Measurements from ENCODE around the gene ATG4B.
"Not testable (repeated sequence)": the region's sequence is repeated elsewhere in the genome, so short reads cannot be mapped to it uniquely, and the experiment has no call there.

The ATG4B gene

DNA sequence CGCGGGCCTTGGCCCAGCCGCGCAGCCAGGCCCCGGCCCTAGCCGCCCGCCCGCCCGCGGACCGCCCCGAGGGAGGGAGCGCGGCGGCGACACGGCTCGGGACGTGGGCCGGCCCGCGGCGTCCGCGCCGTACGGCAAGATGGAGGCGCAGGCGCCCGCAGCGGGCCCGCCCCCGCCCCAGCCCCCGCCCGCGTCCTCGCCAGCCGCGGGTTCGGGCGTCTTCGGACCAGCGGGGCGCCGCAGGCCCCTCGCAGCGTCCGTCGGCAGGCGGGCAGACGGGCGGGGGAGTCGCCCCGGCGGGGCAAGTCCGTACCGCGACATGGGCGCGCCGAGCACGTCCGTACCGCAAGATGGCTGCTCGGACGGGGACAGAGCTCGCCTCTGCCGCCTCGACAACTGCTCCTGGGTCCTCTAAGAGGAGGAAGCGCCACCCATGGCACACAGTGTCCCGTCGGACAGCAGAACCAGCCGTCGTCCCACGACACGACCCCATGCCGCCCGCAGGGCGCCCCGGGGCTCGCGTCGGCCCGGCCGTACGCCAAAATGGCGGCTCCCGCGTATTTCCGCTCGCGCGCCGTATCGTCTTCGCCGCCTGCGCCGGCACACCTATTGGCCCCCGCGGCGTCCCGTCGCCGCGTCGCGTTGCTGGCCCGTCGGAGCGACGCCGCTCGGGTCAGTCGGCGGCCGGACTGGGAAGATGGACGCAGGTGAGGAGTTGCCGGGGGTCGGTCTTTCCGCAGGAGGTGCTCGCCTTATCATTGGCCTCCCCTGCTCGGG lies at the start of gene ATG4B, which contains the start of gene THAP4:
TSS of gene ATG4B (plus strand) at position 676 of the 777 bp plus-strand sequence. CDS start at position 698, 22 bp downstream.
TSS of gene THAP4 (minus strand) at position 141 of the 777 bp plus-strand sequence. CDS start 141 bp downstream, outside the sequence.
- peak; percentile 71 for ATAC-seq
- H3K36me3 Mint-ChIP-seq (ENCODE audit: low read depth), result peaks cover 39% of the 10 kb centered on the region
- DNase-seq, result peak; percentile 83
- H3K4me3 Mint-ChIP-seq, result peak within 1 kb of the TSS; percentile 99
- no peaks in the 10 kb centered on the region for H3K9me3 Mint-ChIP-seq
- no peaks in the 10 kb centered on the region for H3K27me3 Mint-ChIP-seq
- H3K4me1 Mint-ChIP-seq, result peaks cover 52% of the 10 kb centered on the region
- H3K27ac Mint-ChIP-seq, result peak within 1 kb of the TSS; percentile 93

DNA sequence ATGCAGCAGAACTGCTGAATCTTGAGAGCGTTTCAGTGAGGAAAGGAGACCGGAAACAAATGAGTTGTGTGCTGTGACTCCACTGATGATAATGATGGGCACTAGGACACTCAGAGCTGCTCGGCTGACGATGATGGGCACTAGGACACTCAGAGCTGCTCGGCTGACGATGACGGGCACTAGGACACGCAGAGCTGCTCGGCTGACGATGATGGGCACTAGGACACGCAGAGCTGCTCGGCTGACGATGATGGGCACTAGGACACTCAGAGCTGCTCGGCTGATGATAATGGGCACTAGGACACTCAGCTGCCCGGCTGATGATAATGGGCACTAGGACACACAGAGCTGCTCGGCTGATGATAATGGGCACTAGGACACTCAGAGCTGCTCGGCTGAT lies 47.6 kb upstream of the ATG4B start:
- H3K4me1 Mint-ChIP-seq, DNase-seq, H3K4me3 Mint-ChIP-seq, H3K27me3 Mint-ChIP-seq, H3K27ac Mint-ChIP-seq, ATAC-seq: not testable (repeated sequence)
- Mint-ChIP-seq H3K36me3 (ENCODE audit: low read depth) (peaks cover 43% of the 10 kb centered on the region), H3K9me3 (peaks cover 29% of the 10 kb centered on the region)

DNA sequence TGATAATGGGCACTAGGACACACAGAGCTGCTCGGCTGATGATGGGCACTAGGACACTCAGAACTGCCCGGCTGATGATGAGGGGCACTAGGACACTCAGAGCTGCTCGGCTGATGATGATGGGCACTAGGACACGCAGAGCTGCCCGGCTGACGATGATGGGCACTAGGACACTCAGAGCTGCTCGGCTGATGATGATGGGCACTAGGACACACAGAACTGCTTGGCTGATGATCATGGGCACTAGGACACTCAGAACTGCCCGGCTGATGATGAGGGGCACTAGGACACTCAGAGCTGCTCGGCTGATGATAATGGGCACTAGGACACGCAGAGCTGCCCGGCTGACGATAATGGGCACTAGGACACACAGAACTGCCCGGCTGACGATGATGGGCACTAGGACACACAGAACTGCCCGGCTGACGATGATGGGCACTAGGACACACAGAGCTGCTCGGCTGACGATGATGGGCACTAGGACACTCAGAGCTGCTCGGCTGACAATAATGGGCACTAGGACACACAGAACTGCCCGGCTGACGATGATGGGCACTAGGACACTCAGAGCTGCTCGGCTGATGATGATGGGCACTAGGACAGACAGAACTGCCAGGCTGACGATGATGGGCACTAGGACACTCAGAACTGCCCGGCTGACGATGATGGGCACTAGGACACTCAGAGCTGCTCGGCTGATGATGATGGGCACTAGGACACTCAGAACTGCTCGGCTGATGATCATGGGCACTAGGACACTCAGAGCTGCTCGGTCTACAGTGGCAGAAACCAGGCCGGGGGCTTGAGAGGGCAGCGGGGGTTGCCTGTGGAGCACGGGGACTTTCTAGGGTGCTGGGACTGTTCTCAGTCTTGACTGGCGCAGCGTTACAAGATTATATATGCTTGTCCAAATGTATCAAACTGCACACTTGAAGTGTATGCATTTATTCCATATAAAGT lies 46.7 kb upstream of the ATG4B start:
- ATAC-seq, H3K27ac Mint-ChIP-seq, H3K27me3 Mint-ChIP-seq, H3K4me3 Mint-ChIP-seq, H3K4me1 Mint-ChIP-seq, DNase-seq: not testable (repeated sequence)
- H3K9me3 Mint-ChIP-seq, result peaks cover 24% of the 10 kb centered on the region
- H3K36me3 Mint-ChIP-seq (ENCODE audit: low read depth), result peaks cover 35% of the 10 kb centered on the region

DNA sequence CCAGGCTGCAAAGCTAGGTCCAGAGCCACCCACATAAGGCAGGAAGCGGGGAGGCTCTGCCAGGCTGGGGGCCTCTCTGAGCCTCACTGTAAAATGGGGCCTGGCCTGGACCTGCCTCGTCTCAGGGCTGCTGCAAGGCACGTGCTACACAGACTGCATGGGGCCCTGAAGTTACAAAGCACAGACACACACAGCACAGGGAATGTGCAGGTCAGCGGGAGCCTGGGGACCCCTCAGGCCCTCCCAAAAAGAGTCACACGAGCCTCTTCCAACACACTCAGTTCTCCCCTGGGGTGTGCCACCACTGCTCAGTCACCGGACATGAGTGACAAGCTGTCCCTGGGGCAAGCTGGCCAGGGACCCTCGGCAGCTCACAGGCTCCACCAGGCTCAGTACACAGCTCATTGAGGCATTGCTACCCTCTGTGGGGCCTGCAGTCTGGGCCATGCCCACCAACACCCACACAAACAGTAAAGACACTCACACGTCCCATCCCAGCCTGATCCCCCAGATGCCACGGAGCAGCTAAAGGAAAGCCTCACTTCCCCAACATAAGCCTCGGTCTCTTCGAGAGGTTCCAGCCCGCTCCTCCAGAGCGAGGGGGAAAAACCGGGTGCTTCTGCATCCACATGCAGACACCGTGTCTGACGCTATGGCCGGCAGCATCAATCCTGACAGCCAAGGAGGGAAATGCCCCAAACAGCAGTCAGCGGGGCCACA lies 45.2 kb upstream of the ATG4B start:
- Mint-ChIP-seq H3K4me3 (no peak overlapping the region), H3K9me3 (peaks cover 13% of the 10 kb centered on the region), H3K27me3 (no peaks in the 10 kb centered on the region), H3K4me1 (no peaks in the 10 kb centered on the region), H3K36me3 (ENCODE audit: low read depth) (peaks cover 23% of the 10 kb centered on the region), H3K27ac (no peak overlapping the region)
- ATAC-seq, result no peak
- no peak for DNase-seq

DNA sequence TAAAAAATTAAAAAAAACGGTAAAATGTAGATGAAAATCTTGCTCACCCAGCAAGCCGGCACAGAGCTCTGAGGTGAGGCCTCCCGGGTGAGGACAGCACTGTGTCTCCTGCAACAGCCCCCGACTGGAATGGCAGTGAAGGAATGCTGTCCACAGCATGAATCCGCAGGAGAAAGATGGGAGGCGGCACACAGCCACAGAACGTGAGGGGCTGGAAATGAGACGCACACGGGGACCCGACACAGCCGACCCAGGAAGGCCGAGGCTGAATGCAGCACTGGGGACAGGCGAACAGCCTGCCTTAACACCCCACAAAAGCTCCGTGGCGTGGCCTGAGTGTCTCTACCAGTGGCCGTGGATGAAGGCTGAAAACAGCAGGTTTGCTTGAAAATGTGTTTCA lies 44.2 kb upstream of the ATG4B start:
- H3K27me3 Mint-ChIP-seq, result no peaks in the 10 kb centered on the region
- no peak overlapping the region for H3K4me3 Mint-ChIP-seq
- ATAC-seq (no peak), DNase-seq (no peak)
- peaks cover 21% of the 10 kb centered on the region for H3K36me3 Mint-ChIP-seq (ENCODE audit: low read depth)
- H3K9me3 Mint-ChIP-seq, result peaks cover 4% of the 10 kb centered on the region
- H3K27ac Mint-ChIP-seq, result no peak overlapping the region
- no peaks in the 10 kb centered on the region for H3K4me1 Mint-ChIP-seq

DNA sequence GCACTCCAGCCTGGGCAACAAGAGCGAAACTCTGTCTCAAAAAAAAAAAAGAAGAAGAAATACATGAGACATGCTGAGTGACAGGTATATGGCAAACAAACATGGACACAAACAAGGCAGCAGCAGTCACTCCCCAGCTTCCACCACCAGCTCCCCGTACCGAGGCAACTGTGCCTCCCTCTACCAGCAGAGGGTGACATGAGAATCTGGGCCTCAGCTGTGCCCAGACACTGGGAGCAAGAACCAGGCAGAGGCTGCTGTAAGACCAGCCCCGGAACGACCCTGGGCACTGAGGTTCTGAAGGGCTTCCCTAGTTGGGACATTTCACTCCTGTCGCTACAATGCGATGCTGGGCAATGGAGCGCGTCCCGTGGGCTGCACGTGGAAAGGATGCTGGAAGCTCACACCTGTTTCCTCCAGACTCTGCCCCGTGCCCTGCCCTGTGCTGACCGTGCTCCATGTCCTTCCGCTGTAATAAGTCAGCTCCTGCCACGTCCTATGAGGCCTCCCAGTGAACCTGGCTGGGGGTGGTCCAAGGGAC lies 41.8 kb upstream of the ATG4B start:
- H3K36me3 Mint-ChIP-seq (ENCODE audit: low read depth), result peaks cover 23% of the 10 kb centered on the region
- H3K9me3 Mint-ChIP-seq, result no peaks in the 10 kb centered on the region
- H3K4me3 Mint-ChIP-seq, result no peak overlapping the region
- no peaks in the 10 kb centered on the region for H3K4me1 Mint-ChIP-seq
- DNase-seq, result no peak
- H3K27me3 Mint-ChIP-seq, result no peaks in the 10 kb centered on the region
- no peak overlapping the region for H3K27ac Mint-ChIP-seq
- ATAC-seq, result no peak

DNA sequence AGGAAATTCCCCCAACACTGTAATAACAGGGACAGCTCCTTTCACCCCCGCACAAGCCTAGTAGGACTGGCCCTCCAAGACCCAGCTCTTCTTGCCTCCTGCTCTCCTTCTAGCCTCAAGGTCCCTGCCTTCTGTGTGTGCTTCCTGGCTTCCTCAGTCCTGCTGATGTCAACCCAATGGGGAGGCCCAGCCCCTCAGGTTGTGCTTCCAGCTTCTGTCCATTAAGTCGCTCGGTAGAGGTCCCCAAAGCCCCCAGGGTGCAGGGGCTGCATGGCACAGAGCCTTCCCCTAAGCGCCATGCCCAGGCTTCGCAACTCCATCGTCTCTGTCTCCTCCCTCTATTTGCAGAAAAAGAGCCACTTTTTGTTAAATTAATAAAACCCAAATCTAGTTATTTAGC lies 39.9 kb upstream of the ATG4B start:
- Mint-ChIP-seq H3K9me3 (no peaks in the 10 kb centered on the region), H3K27ac (no peak overlapping the region), H3K36me3 (ENCODE audit: low read depth) (peaks cover 25% of the 10 kb centered on the region), H3K27me3 (no peaks in the 10 kb centered on the region), H3K4me3 (no peak overlapping the region), H3K4me1 (no peaks in the 10 kb centered on the region)
- DNase-seq (no peak), ATAC-seq (no peak)

DNA sequence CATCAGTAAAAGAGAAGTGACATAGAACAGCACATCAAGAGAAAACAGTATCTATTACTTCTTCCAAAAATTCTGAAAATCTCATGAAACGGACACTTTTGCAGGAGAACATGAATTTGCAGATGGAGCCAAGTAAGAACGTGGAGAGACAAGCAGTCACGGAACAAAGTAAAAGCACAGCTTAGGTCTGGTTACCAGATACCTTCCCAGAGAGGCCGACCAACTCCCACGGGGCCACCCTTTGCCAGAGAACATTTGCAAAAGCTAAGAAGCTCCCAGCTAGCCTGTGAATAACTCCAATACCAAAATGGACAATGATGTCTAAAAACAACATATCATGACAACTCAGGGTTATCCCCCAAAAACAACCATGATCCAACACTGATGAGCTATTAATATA lies 39.4 kb upstream of the ATG4B start:
- Mint-ChIP-seq H3K27me3 (no peaks in the 10 kb centered on the region), H3K4me3 (no peak overlapping the region), H3K4me1 (no peaks in the 10 kb centered on the region), H3K27ac (no peak overlapping the region), H3K36me3 (ENCODE audit: low read depth) (peaks cover 25% of the 10 kb centered on the region), H3K9me3 (no peaks in the 10 kb centered on the region)
- DNase-seq (no peak), ATAC-seq (no peak)

DNA sequence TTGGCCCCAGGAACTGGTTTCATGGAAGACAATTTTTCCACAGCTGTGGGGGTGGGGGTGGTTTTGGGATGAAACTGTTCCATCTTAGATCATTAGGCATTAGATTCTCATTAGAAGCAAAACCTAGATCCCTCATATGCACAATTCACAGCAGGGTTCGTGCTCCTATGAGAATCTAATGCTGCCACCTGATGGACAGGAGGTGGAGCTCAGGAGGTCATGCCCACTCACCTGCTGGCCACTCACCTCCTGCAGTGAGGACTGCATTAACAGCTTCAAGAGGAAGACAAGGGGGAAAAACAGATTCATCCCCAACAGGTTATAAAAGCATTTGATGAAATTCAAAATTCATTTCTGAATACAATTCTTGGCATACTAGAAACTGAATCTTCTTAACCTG lies 39.0 kb upstream of the ATG4B start:
- H3K27me3 Mint-ChIP-seq, result no peaks in the 10 kb centered on the region
- no peaks in the 10 kb centered on the region for H3K4me1 Mint-ChIP-seq
- no peaks in the 10 kb centered on the region for H3K9me3 Mint-ChIP-seq
- H3K4me3 Mint-ChIP-seq, result no peak overlapping the region
- H3K36me3 Mint-ChIP-seq (ENCODE audit: low read depth), result peaks cover 26% of the 10 kb centered on the region
- no peak overlapping the region for H3K27ac Mint-ChIP-seq
- ATAC-seq, result no peak
- DNase-seq, result no peak

DNA sequence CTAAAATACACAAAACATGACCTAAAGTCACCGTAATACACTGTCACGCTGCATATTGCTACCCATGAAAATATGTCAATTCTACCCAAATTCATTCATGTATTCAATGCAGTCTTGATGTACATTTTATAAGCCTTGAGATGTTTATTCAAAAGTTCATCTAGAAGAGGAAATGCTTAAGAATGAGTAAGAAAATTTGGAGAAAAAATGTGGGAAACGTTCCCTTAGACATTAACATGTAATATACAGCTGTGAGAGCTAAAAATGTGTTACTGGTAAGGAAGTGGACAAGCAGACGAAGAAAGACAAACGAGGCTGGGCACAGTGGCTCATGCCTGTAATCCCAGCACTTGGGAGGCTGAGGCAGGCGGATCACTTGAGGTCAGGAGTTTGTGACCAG lies 37.9 kb upstream of the ATG4B start:
- Mint-ChIP-seq H3K4me1 (no peaks in the 10 kb centered on the region), H3K27ac (no peak overlapping the region), H3K36me3 (ENCODE audit: low read depth) (peaks cover 28% of the 10 kb centered on the region), H3K27me3 (no peaks in the 10 kb centered on the region), H3K9me3 (no peaks in the 10 kb centered on the region), H3K4me3 (no peak overlapping the region)
- ATAC-seq (no peak), DNase-seq (no peak)

DNA sequence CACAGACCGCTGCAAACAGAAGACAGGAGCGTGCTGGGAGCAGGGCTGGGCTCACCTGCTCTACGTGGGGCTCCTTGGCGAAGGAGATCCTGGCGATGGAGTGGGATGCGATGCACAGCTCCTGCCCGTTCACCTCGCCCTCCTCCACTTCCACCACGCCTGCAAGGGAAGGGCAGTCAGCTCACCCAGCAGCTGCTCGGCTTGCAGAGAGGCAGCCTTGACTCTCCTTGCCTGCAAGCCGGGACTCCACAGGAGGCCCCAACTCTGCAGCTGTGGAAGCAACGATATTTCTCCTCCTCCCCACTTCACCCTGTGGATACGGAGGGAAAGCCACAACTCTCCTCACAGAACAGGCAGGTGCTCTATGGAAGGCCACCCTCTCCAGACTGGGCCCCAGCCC lies 35.7 kb upstream of the ATG4B start:
- no peak for DNase-seq
- no peaks in the 10 kb centered on the region for H3K27me3 Mint-ChIP-seq
- no peak overlapping the region for H3K4me3 Mint-ChIP-seq
- peaks cover 29% of the 10 kb centered on the region for H3K36me3 Mint-ChIP-seq (ENCODE audit: low read depth)
- H3K4me1 Mint-ChIP-seq, result no peaks in the 10 kb centered on the region
- ATAC-seq, result no peak
- H3K27ac Mint-ChIP-seq, result no peak overlapping the region
- H3K9me3 Mint-ChIP-seq, result no peaks in the 10 kb centered on the region

DNA sequence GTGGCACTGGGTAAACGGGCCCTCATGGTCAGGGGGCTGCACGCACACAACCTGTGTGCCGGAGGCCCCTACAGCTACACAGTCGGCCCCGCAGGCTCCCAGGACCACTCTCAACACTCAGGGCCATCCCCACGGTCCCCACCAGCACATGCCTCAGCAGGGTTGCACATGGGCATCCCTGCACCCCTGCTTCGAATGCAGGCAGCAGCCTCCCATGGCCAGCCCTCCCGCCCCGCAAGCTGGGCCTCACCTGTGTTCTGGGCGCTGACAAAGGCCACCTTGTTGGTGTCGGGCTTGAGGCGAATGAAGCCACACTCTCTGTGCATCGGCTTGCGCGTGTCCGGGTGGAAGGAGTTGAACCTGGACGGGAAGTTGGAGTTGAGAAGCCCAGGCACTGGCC lies 34.8 kb upstream of the ATG4B start:
- ATAC-seq (no peak), DNase-seq (no peak)
- Mint-ChIP-seq H3K9me3 (no peaks in the 10 kb centered on the region), H3K4me3 (no peak overlapping the region), H3K4me1 (no peaks in the 10 kb centered on the region), H3K36me3 (ENCODE audit: low read depth) (peaks cover 23% of the 10 kb centered on the region), H3K27me3 (no peaks in the 10 kb centered on the region), H3K27ac (no peak overlapping the region)

DNA sequence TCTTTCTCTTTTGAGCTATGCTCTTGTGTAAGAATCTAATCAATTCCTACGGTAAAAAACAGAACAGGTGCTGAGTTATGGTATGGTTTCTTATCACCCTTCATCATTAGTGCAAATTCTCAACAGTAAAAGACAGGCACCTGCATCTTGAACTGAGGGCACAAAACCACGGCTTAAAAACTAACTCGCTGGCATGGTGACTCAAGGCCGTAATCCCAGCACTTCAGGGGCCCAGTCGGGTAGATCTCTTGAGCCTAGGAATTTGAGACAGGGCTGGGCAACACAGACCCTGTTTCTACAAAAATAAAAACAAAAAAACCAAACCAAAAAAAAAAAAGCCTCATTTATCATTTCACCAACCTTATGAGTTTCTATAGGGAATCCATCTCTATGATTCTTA lies 33.8 kb upstream of the ATG4B start:
- ATAC-seq, result no peak
- DNase-seq, result no peak
- Mint-ChIP-seq H3K4me3 (no peak overlapping the region), H3K36me3 (ENCODE audit: low read depth) (peaks cover 21% of the 10 kb centered on the region), H3K27me3 (no peaks in the 10 kb centered on the region), H3K27ac (no peak overlapping the region), H3K4me1 (peaks cover 3% of the 10 kb centered on the region), H3K9me3 (no peaks in the 10 kb centered on the region)

DNA sequence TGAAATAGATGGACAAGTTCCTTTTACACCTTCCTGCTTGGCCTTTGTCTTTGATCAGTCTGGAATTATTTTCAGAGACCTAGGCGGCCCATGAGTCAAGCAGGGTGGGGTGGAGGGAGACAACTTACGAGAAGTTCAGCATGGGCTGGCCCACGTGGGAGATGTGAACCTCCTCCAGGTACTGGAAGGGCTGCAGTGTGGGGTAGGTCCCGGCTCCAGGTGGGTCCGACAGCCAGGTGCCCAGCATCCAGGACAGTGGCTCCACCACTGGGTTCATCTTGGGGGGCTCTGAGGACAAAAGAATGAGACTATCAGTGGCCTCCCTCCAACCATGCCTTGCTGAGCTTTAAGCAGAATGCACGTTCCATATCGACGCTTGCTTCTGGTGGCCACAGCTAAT lies 31.3 kb upstream of the ATG4B start:
- Mint-ChIP-seq H3K27me3 (no peaks in the 10 kb centered on the region), H3K4me1 (peaks cover 18% of the 10 kb centered on the region), H3K4me3 (no peak overlapping the region), H3K9me3 (no peaks in the 10 kb centered on the region), H3K27ac (no peak overlapping the region), H3K36me3 (ENCODE audit: low read depth) (peaks cover 16% of the 10 kb centered on the region)
- no peak for ATAC-seq
- no peak for DNase-seq
